Endothelial cell of umbilical vein (primary cell): Measurements from ENCODE around the gene SH3PXD2A. TPM values are rescaled to one million over a fixed set of nuclear protein-coding genes. Genes with fewer than 3 reads are reported as not detected.

Experiments
- BruUV-seq: library from RNA; stranded (reverse); fragments of 400-500 nt; replicated peaks from 2 replicates; lab custom pipeline; 2021; lab: Mats Ljungman, UMichigan
- CTCF ChIA-PET: fragments of 300-600, 350-600 bp; sonication (Branson Sonifier 250); formaldehyde crosslinking; loops from one replicate; lab custom pipeline; 2021; ENCODE audit warnings: antibody characterized with exemption, inconsistent platforms; lab: Charles Lee
- POLR2A ChIA-PET: fragments of 300-600, 350-600 bp; sonication (Branson Sonifier 250); formaldehyde crosslinking; loops from one replicate; lab custom pipeline; 2021; ENCODE audit warnings: antibody characterized with exemption, inconsistent platforms; lab: Charles Lee
- DNase-seq: peaks from one replicate; pipeline ENCODE4 v3.0.0-alpha.2; 2011; ENCODE audit warnings: low read depth, low spot score
- FAIRE-seq: peaks from 2 replicates; lab custom pipeline; 2011; peaks lifted over from hg19 to GRCh38; lab: Jason Lieb, UNC
- H2AFZ ChIP-seq: 2 replicates; pipeline ENCODE4 v1.6.0; 2012; ENCODE audit warnings: low read depth, low read length, control low read depth, inconsistent platforms
- H3K27ac ChIP-seq: 2 replicates; pipeline ENCODE4 v1.5.1; 2011; ENCODE audit warnings: low read depth, mild to moderate bottlenecking, control low read depth, low read length, moderate library complexity; ENCODE audit not compliant: insufficient read depth
- H3K27me3 ChIP-seq, 2 experiments: 2 replicates each; pipeline versions ENCODE4 v1.6.0 to v1.6.1; 2011; ENCODE audit warnings: low read length in 2 of 2, mixed read lengths in 1 of 2; ENCODE audit not compliant: control insufficient read depth in 2 of 2, insufficient read depth in 2 of 2
- H3K36me3 ChIP-seq, 2 experiments: 2 replicates in 1 of 2; 3 replicates in 1 of 2; pipeline ENCODE4 v1.5.1; 2011; ENCODE audit warnings: low read length in 2 of 2, mild to moderate bottlenecking in 1 of 2, moderate library complexity in 1 of 2; ENCODE audit not compliant: control insufficient read depth in 2 of 2, insufficient read depth in 2 of 2; ENCODE audit errors: extremely low read depth in 1 of 2
- H3K4me1 ChIP-seq: 3 replicates; pipeline ENCODE4 v1.5.1; 2011; ENCODE audit warnings: mild to moderate bottlenecking, low read length; ENCODE audit not compliant: control insufficient read depth, insufficient read depth; ENCODE audit errors: extremely low read depth
- H3K4me2 ChIP-seq: 2 replicates; pipeline ENCODE4 v1.6.1; 2011; ENCODE audit warnings: low read length, control low read depth, mixed read lengths; ENCODE audit not compliant: insufficient read depth
- H3K4me3 ChIP-seq, 3 experiments: fragments of 200-600 bp in 1 of 3; sonication (generic), shearing (Covaris generic) in 1 of 3; replicated peaks in 1 of 3; 2 replicates each; pipeline ENCODE4 v1.5.1; 2011 to 2016; ENCODE audit warnings: control low read depth in 3 of 3, low read length in 3 of 3, mild to moderate bottlenecking in 2 of 3, inconsistent platforms in 1 of 3, low read depth in 1 of 3, moderate library complexity in 1 of 3; ENCODE audit not compliant: insufficient read depth in 1 of 3
- H3K79me2 ChIP-seq: 2 replicates; pipeline ENCODE4 v1.6.0; 2012; ENCODE audit warnings: low read length, inconsistent platforms; ENCODE audit not compliant: control insufficient read depth, insufficient read depth
- H3K9ac ChIP-seq: replicated peaks from 2 replicates; pipeline ENCODE3; 2011; ENCODE audit warnings: low read length, control low read depth; ENCODE audit not compliant: insufficient read depth; ENCODE audit errors: extremely low read depth
- H3K9me1 ChIP-seq: replicated peaks from 3 replicates; pipeline ENCODE4 v1.6.0; 2011; ENCODE audit warnings: mild to moderate bottlenecking, low read length; ENCODE audit not compliant: control insufficient read depth, insufficient read depth; ENCODE audit errors: extremely low read depth
- H3K9me3 ChIP-seq: replicated peaks from 2 replicates; pipeline ENCODE4 v1.5.1; 2012; ENCODE audit warnings: low read length, inconsistent platforms; ENCODE audit not compliant: control insufficient read depth, insufficient read depth
- H4K20me1 ChIP-seq: replicated peaks from 2 replicates; pipeline ENCODE3; 2011; ENCODE audit warnings: mild to moderate bottlenecking, low read length; ENCODE audit not compliant: control insufficient read depth, insufficient read depth; ENCODE audit errors: extremely low read depth
- EZH2 ChIP-seq: IDR thresholded peaks from 2 replicates; pipeline ENCODE4 v1.6.1; 2012; ENCODE audit warnings: borderline replicate concordance, low read depth, mild to moderate bottlenecking, moderate library complexity, low read length, inconsistent platforms; ENCODE audit not compliant: severe bottlenecking
- FOS ChIP-seq: IDR thresholded peaks from 2 replicates; pipeline ENCODE4 v1.6.1; 2011; ENCODE audit warnings: mild to moderate bottlenecking, low read length, moderate library complexity, borderline replicate concordance; ENCODE audit not compliant: insufficient read depth
- GATA2 ChIP-seq: IDR thresholded peaks from 2 replicates; pipeline ENCODE4 v1.7.0; 2011; ENCODE audit warnings: low read depth, mild to moderate bottlenecking, moderate library complexity, mixed read lengths, low read length; ENCODE audit not compliant: insufficient read length, insufficient read depth
- JUN ChIP-seq: IDR thresholded peaks from 2 replicates; pipeline ENCODE4 v1.6.1; 2011; ENCODE audit warnings: borderline replicate concordance, low read depth; ENCODE audit not compliant: insufficient read length, insufficient read depth
- MYC ChIP-seq: IDR thresholded peaks from one replicate; pipeline ENCODE4 v1.6.1; 2011; ENCODE audit warnings: mild to moderate bottlenecking, low read depth, low read length
- POLR2A ChIP-seq: IDR thresholded peaks from 2 replicates; pipeline ENCODE4 v1.6.1; 2012; ENCODE audit warnings: low read depth, mild to moderate bottlenecking, control low read depth, low read length
- POLR2AphosphoS5 ChIP-seq: IDR thresholded peaks from 2 replicates; pipeline ENCODE4 v1.6.1; 2012; ENCODE audit warnings: low read depth, mild to moderate bottlenecking, control low read depth, low read length, moderate library complexity; ENCODE audit not compliant: insufficient read depth
- dilution Hi-C: fragments of 300-500 bp; cut with MboI; formaldehyde crosslinking; loops from one replicate; pipeline ENCODE4 v1.15.0; 2019; ENCODE audit warnings: low sequenced_read_pairs; ENCODE audit not compliant: extremely low pct_ligation_motif_present
- intact Hi-C: fragments of 100-400 bp; cut with micrococcal nuclease; formaldehyde crosslinking; loops from one replicate; pipeline ENCODE4 v1.10.0; 2022
- polyA plus RNA-seq, 4 experiments: library from polyadenylated mRNA; depleted of rRNA in 3 of 4; stranded (reverse) in 3 of 4; unstranded in 1 of 4; fragments of >200 nt; gene quantifications; 2 replicates each; pipeline versions ENCODE4 v1.2.1 to v1.2.3, GENCODE V29; 2011 to 2012; ENCODE audit warnings: missing spikeins in 1 of 4
- total RNA-seq: library from RNA; stranded (reverse); gene quantifications from 2 replicates; pipeline ENCODE4 v1.2.3, GENCODE V29; 2021
- TF ChIP-seq, protein P1 (sequence below): IDR thresholded peaks from 2 replicates; pipeline ENCODE4 v1.6.1; 2011; ENCODE audit not compliant: insufficient read depth, insufficient read length
- TF ChIP-seq, protein P2 (sequence below), 2 donors: IDR thresholded peaks; 1 replicate in 1 of 2; 2 replicates in 1 of 2; pipeline ENCODE4 v1.5.1; 2011; ENCODE audit warnings: low read length in 2 of 2, mild to moderate bottlenecking in 2 of 2, moderate library complexity in 2 of 2, control low read depth in 1 of 2, inconsistent platforms in 1 of 2, low read depth in 1 of 2; ENCODE audit not compliant: insufficient read depth in 1 of 2; ENCODE audit errors: extremely low read depth in 1 of 2

The SH3PXD2A gene
- total and polyA plus RNA-seq, 2 donors (not counting 3 experiments of a cell fraction or from before 2014, with no cell fraction given) = 1.4 to 5.1 TPM

GRCh38 chr10:103660364-103661197 is 194.8 kb downstream of the SH3PXD2A start:
- Histone ChIP-seq H3K79me2 (no peaks in the 10 kb centered on the region), H3K27me3 (no peaks in the 10 kb centered on the region), H3K27ac (no peak overlapping the region), H3K4me1 (no peaks in the 10 kb centered on the region), H3K9ac (peak overlapping the region; percentile 17), H3K4me2 (peak overlapping the region; percentile 43), H3K9me3 (no peaks in the 10 kb centered on the region), H2AFZ (peak overlapping the region; percentile 11), H3K4me3 (peak overlapping the region in 2 of 3 experiments; percentile 10 to 28), H3K9me1 (no peaks in the 10 kb centered on the region), H4K20me1 (no peaks in the 10 kb centered on the region), H3K36me3 (no peaks in the 10 kb centered on the region)
- ChIA-PET POLR2A (no interaction called here), CTCF (interaction anchor here (1.4 to 1.5 kb wide), 2 partner anchors 16 to 68 kb away, joined by 3 to 5 read pairs; no protein-coding TSS in a partner anchor)
- TF ChIP-seq, protein P1, sequence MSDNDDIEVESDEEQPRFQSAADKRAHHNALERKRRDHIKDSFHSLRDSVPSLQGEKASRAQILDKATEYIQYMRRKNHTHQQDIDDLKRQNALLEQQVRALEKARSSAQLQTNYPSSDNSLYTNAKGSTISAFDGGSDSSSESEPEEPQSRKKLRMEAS = no peak
- no peak for TF ChIP-seq EZH2
- TF ChIP-seq, protein P2, sequence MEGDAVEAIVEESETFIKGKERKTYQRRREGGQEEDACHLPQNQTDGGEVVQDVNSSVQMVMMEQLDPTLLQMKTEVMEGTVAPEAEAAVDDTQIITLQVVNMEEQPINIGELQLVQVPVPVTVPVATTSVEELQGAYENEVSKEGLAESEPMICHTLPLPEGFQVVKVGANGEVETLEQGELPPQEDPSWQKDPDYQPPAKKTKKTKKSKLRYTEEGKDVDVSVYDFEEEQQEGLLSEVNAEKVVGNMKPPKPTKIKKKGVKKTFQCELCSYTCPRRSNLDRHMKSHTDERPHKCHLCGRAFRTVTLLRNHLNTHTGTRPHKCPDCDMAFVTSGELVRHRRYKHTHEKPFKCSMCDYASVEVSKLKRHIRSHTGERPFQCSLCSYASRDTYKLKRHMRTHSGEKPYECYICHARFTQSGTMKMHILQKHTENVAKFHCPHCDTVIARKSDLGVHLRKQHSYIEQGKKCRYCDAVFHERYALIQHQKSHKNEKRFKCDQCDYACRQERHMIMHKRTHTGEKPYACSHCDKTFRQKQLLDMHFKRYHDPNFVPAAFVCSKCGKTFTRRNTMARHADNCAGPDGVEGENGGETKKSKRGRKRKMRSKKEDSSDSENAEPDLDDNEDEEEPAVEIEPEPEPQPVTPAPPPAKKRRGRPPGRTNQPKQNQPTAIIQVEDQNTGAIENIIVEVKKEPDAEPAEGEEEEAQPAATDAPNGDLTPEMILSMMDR (IDR thresholded peaks at IDR 0.05; ENCODE audit: extremely low read depth in 1 of 2, insufficient read depth in 1 of 2, low read depth in 1 of 2, low read length in 2 of 2) = no peak
- TF ChIP-seq JUN = no peak
- TF ChIP-seq FOS = no peak
- no peak for TF ChIP-seq POLR2AphosphoS5
- no peak for TF ChIP-seq MYC
- TF ChIP-seq POLR2A = no peak
- TF ChIP-seq GATA2 = no peak
- dilution Hi-C loops = no loop called here
- no TSS peak for BruUV-seq
- intact Hi-C loops = no loop called here
- FAIRE-seq (no peak), DNase-seq (peak; percentile 22)
